Activated CD8-positive, alpha-beta memory T cell treated with anti-CD3 and anti-CD28 coated beads for 36 hours (primary cell): Measurements from ENCODE around the gene HARBI1. TPM values are rescaled to one million over a fixed set of nuclear protein-coding genes. Genes with fewer than 3 reads are reported as not detected.

Experiments used
- CTCF ChIA-PET: fragments of 350-600 bp; sonication (Branson Sonifier 250); formaldehyde crosslinking; loops from one replicate; lab custom pipeline; 2021; ENCODE audit warnings: antibody characterized with exemption; lab: Charles Lee
- POLR2A ChIA-PET: fragments of 350-600 bp; sonication (Branson Sonifier 250); formaldehyde crosslinking; loops from one replicate; lab custom pipeline; 2021; ENCODE audit warnings: antibody characterized with exemption; lab: Charles Lee
- total RNA-seq, 2 experiments: library from RNA; stranded (reverse); gene quantifications; one replicate each; pipeline ENCODE4 v1.2.3, GENCODE V29; 2021

Gene HARBI1
- total RNA-seq, 2 experiments from 2014 or later: 3.5 to 3.6 TPM

DNA sequence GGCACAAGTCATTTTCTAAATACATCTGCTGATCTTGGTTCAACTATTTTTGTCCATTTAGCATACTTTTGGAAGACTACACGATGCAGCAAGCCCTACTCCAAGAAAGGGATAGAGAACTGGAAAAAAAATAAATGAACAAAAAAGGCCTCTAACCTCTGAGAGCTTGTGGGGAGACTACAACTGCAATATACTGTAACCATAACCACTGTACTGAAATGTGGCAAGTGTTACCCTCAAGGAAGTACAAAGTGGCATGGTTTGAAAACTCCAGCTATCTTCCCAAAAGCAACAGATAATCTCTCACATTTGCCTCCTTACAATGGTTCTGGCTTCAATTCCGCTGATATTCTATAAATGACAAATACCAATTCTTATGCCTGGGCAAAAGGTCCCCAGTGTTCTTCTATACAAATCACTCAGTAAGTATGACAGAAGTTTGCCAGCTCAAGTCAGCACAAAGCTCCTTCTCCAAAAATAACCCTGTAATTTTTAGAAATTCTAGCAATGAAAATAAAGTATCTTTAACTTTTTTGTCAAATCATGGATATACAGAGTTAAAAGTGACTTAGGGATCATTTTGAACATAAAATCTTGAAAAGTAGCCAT, 46.1 kb downstream of the HARBI1 start:
- CTCF ChIA-PET: interaction anchor here (1.0 to 1.5 kb wide), 3 partner anchors 11 to 139 kb away, joined by 3 to 4 read pairs (median 3); no protein-coding TSS in a partner anchor
- POLR2A ChIA-PET: interaction anchor here (0.6 to 1.0 kb wide), 2 partner anchors 10 to 29 kb away, joined by 4 to 7 read pairs; no protein-coding TSS in a partner anchor

DNA sequence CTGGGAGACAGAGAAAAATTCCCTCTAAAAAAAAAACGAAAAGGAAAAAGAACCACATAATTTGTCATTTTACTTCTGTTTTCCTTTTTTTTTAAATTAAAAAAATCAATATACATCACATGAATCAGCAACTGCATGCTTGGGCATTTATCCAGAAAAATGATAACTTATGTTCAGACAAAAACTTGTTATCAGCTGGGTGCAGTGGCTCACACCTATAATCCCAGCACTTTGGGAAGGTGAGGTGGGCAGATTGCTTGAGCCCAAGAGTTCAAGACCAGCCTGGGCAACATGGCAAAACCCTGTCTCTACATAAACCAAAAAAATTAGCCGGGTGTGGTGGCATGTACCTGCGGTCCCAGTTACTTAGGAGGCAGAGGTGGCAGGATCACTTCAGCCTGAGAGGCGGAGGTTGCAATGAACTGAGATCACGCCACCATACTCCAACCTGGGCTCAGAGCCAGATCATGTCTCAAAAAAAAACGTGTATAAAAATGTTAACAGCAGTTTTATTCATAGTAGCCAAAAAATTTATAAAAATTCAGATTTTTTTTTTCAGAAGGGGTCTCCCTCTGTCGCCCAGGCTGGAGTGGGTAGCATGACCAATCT, 51.7 kb downstream of the HARBI1 start:
- ChIA-PET CTCF (interaction anchor here (1.0 kb wide), 1 partner anchor 197 kb away, joined by 3 read pairs; no protein-coding TSS in a partner anchor), POLR2A (no interaction called here)

DNA sequence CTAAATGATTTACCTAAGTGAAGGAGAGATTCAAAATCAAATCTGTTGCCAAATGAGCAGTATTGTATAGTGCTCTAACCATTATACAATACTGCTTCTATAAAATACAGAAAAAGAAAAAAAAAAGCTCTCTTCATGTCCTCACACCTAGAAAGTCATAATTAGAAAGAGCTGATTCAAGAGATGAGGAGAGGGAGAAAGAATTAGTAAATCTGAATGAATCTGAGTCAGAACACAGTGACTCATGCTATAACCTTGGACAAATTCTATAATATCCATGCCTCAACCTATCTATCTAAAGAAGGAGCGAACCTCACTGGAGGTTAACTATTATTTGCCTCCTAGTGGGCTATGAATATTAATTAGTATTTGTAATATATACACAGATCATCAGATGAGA, 52.6 kb downstream of the HARBI1 start:
- POLR2A ChIA-PET: interaction anchor here (0.6 kb wide), 1 partner anchor 53 kb away, joined by 4 read pairs; the partner anchor contains the start of genes ATG13 and HARBI1
- CTCF ChIA-PET: interaction anchor here (0.6 kb wide), 1 partner anchor 31 kb away, joined by 3 read pairs; no protein-coding TSS in a partner anchor

DNA sequence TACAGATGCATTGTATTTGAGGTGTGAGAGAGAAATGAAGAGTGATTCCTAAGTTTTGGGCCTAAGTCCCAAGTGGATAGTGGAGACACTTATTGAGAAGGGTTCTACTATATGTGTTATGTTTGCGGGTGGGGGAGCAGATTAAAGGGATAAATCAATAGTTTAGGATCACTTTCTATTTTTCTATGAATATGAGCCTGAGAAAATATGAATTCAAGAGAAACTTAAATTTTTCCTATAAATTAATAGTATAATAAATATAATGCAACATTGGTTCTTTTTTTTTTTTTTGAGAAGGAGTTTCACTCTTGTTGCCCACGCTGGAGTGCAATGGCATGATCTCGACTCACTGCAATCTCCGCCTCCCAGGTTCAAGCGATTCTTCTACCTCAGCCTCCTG, 54.5 kb downstream of the HARBI1 start:
- CTCF ChIA-PET: interaction anchor here (0.8 to 1.0 kb wide), 2 partner anchors 31 to 34 kb away, joined by 3 read pairs; partner anchors contain the start of gene AMBRA1

DNA sequence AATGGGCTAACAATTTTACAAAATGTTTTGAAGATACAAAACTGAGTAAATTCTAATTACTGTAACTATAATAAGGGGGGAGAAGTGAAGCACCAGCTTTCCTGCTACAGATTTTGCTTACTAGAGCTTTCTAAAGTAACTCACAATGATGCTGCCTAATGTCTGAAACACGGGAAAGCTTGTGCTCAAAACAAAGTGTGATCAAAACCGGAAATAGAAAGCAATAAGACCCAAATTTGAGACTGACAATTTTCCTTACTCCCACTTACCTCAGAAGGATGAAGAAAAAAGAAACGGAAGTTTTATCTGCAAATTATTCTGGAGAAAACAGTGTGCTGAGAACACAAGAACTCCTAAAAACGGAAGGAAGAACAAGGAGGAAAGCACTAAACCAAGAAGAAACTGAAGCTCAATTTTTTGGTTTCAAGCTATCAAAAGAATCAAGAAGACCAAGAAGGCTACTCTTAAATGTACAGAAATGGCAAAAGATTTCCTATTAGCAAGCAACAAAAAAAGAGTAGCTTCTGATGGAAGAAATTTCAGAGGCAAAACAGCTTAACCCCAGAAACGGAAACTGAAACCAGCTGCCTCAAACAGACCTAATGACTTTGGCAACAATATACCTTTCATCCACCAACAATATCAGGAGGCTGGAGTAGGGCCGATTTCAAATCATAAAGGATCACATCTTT, 56.6 kb downstream of the HARBI1 start:
- ChIA-PET CTCF (no interaction called here), POLR2A (interaction anchor here (1.4 kb wide), 1 partner anchor 11 kb away, joined by 4 read pairs; no protein-coding TSS in a partner anchor)

More for the DNA sequence above, 54.5 kb downstream of the HARBI1 start:
- POLR2A ChIA-PET: no interaction called here

DNA sequence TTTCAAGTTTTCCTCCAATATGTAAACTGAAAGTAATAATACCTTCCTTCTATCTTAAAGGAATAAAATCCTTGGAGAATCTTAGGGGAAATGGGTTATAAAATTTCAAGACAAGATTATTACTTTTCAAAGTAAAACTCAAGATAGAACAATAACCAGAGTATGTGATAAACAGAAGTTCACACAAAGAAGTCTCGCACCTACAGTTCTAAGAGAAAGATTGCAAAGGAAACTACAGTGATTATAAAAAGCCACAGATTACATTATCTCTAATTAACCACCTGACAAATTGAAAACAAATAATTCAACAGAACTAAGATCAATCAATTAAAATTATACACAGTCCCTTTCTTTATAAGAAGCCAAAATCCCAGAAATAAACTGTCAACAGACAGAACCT, 57.2 kb downstream of the HARBI1 start:
- POLR2A ChIA-PET: no interaction called here
- CTCF ChIA-PET: no interaction called here

DNA sequence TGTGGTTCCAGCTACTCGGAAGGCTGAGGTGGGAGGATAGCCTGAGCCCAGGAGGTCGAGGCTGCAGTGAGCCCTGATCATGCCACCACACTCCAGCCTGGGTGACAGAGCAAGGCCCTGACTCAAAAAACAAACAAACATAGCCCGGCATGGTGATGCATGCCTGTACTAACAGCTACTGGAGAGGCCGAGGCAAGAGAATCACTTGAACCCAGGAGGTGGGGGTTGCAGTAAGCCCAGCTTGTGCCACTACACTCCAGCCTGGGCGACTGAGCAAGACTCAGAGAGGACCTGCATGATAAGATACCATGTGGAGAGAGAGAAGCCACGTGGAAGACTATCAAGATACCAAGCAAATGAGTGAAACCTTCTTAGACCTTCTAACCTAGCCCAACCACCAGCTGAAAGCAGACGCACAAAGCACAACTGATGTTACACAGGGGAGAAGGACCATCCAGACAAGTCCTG, 59.3 kb downstream of the HARBI1 start:
- CTCF ChIA-PET: interaction anchor here (0.6 kb wide), 1 partner anchor 13 kb away, joined by 5 read pairs; no protein-coding TSS in a partner anchor
- POLR2A ChIA-PET: no interaction called here

DNA sequence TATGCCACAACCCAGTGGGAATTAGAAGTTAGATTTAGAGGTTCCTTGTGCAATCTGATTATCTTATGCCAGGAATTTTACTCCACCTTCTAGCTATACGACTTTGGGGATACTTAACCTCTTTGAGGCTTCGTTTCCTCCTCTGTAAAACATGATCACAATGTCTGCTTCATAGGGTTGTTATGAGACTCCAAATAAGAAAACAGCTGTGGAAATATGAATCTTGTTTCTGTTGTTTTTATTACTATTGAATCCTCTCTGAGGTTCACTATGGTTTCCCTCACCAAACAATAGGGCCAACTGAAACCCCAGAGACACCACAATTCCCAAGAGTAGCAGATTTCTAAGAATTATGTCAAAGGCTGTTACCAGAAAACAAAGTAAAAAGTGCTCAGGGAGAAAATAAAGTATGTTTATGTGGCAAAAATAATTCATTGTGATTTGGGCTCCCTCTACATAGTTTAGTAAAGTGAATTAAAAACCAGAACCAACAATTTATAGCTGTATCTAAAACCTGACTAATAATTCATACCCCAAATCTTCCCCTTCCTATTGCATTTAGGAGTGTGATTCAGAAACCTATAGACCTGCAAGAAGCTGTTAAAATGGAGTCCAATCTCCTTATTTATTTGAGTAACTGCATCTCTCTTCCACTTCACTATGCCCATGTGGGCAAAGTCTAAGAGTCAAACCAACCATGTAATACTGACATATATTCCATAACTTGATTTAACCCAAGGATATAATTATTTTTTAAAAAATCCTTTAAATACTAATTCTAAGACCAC, 61.6 kb downstream of the HARBI1 start:
- ChIA-PET CTCF (interaction anchor here (2.1 kb wide), 1 partner anchor 20 kb away, joined by 5 read pairs; no protein-coding TSS in a partner anchor), POLR2A (interaction anchor here (0.6 kb wide), 1 partner anchor 40 kb away, joined by 3 read pairs; no protein-coding TSS in a partner anchor)

DNA sequence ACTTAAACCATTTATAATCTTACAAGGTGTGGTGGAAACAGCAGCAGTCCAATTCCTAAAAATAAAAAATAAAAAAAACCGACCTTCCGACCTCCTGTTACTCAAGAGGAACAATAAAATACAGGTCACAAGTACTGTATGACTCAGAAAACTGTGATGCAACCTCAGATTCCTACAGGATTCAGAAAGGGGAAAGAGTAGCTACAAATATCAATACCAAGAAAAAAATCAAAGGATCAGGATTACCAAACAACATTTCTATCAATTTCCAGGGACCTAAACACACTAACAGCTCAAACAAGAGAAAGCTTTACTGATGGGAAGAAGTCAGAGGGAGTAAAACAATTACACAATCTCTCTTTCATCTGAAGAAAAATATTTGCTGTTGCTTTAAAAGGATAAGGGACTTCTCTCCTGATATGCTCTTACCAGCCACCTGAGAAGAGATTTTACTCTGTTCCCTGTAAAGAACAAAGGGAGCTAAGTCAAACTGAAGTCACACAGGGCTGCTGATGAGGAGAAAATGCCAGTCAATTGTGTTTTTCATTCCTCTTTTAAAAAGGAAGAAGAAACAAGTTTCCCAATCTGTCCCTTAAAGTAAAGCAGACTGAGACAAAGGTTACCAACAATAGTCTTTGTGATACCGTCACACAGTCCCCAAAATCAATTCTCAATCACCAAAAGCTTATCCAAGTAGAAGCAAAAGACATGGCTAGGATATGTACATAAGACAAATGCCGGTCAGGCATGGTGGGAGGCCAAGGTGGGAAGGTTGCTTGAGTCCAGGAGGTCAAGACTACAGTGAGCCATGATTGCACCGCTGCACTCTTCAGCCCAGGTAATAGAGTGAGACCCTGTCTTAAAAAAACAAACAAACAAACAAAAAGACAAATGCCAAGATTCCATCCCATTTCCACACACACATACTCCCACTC, 62.5 kb downstream of the HARBI1 start:
- CTCF ChIA-PET: no interaction called here
- POLR2A ChIA-PET: no interaction called here

DNA sequence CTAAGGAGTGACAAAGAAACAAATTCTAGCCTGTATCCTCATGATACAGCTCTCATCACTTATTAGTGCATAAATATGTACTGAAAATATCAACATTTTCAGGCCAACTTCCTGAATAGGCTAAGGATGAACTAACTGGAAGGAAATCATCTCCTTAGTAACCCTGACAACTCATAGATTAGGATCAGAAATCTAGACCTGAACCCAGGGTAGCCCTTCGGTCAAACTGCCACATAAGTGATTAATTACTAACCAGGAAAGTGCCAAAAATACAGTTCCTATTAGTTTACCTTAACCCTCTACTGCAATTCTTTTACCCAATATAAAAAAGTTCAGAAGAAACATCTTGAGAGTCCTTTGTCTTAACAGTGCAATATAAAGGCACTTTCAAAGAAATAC, 63.2 kb downstream of the HARBI1 start:
- CTCF ChIA-PET: no interaction called here
- POLR2A ChIA-PET: no interaction called here

Other genes with a start within 250 kb of the HARBI1 start
- 1 to 10 TPM in 1 of 2 experiments, under 1 TPM in 1; 0.90 to 1.6 TPM for gene MDK, start 235.6 kb downstream of the HARBI1 start, total RNA-seq
- gene CHRM4, start 225.5 kb downstream of the HARBI1 start, total RNA-seq: not detected
- gene AMBRA1, start 23.2 kb downstream of the HARBI1 start, total RNA-seq: 10 to 100 TPM; 28.7 to 28.9 TPM
- 10 to 100 TPM; 52.5 to 59.0 TPM for gene ATG13, start 326 bp upstream of the HARBI1 start, total RNA-seq
- gene ARHGAP1, start 83.4 kb upstream of the HARBI1 start, total RNA-seq: 10 to 100 TPM; 52.9 to 54.4 TPM
- 10 to 100 TPM; 11.4 to 12.0 TPM for gene ZNF408, start 83.8 kb upstream of the HARBI1 start, total RNA-seq
- gene F2, start 102.0 kb upstream of the HARBI1 start, total RNA-seq: not detected
- gene CKAP5, start 229.1 kb upstream of the HARBI1 start, total RNA-seq: 100 to 1,000 TPM; 130 to 133 TPM